Breast epithelium (tissue), 4 donors: ENCODE data around the gene EPDR1. TPM values are rescaled to one million over a fixed set of nuclear protein-coding genes. Genes with fewer than 3 reads are reported as not detected.

ENCODE experiments used
- DNase-seq, 2 donors: peaks; one replicate each; pipeline ENCODE4 v3.0.0-alpha.2; 2019; ENCODE audit warnings: low spot score in 2 of 2
- H3K27ac ChIP-seq, 2 donors: fragments of 200-600 bp; sonication (generic) in 1 of 2; one replicate each; pipeline ENCODE4 v1.5.1; 2016 to 2019; ENCODE audit warnings: mild to moderate bottlenecking in 1 of 2
- H3K27me3 ChIP-seq, 2 donors: fragments of 200-600 bp; sonication (generic) in 1 of 2; one replicate each; pipeline versions ENCODE4 v1.5.1 to v1.6.0; 2017 to 2019; ENCODE audit warnings: control low read depth in 1 of 2, mild to moderate bottlenecking in 1 of 2
- H3K36me3 ChIP-seq: fragments of 200-600 bp; one replicate; pipeline ENCODE4 v1.5.1; 2019
- H3K4me1 ChIP-seq, 2 donors: fragments of 200-600 bp; sonication (generic); one replicate each; pipeline ENCODE4 v1.5.1; 2016 to 2019; ENCODE audit warnings: control low read depth in 1 of 2
- H3K4me3 ChIP-seq, 3 donors: fragments of 200-600 bp; sonication (generic); 1 replicate in 2 of 3; 2 replicates in 1 of 3; pipeline ENCODE4 v1.5.1; 2016 to 2019; ENCODE audit warnings: mild to moderate bottlenecking in 3 of 3, moderate library complexity in 2 of 3
- H3K9me3 ChIP-seq, 2 donors: fragments of 200-600 bp; sonication (generic) in 1 of 2; one replicate each; pipeline ENCODE4 v1.5.1; 2016 to 2019; ENCODE audit warnings: control low read depth in 1 of 2
- POLR2A ChIP-seq: fragments of 450-650 bp; IDR thresholded peaks from one replicate; pipeline ENCODE4 v1.6.1; 2016; ENCODE audit warnings: antibody characterized with exemption, mild to moderate bottlenecking, moderate library complexity
- POLR2AphosphoS5 ChIP-seq, 3 donors: sonication (generic); formaldehyde crosslinking; IDR thresholded peaks; one replicate each; pipeline ENCODE4 v1.6.1; 2017; ENCODE audit warnings: antibody characterized with exemption in 3 of 3
- intact Hi-C: fragments of 100-400 bp; cut with DNase I; formaldehyde crosslinking; loops from one replicate; pipeline ENCODE4 v1.15.1; 2023; ENCODE audit warnings: low total_unique reads
- total RNA-seq, 3 donors: library from RNA; depleted of rRNA; stranded (reverse); fragments of >200 nt; gene quantifications; one replicate each; pipeline ENCODE4 v1.1.0, GENCODE V29; 2016
- TF ChIP-seq, protein P1 (sequence below), 3 donors: fragments of 450-650 bp; IDR thresholded peaks; one replicate each; pipeline ENCODE4 v1.5.1; 2016 to 2017; ENCODE audit warnings: antibody characterized with exemption in 3 of 3, mild to moderate bottlenecking in 3 of 3, moderate library complexity in 3 of 3

EPDR1 gene
- total RNA-seq, 3 donors from 2014 or later: 8.2 to 37.8 (median 13.1) TPM

DNA sequence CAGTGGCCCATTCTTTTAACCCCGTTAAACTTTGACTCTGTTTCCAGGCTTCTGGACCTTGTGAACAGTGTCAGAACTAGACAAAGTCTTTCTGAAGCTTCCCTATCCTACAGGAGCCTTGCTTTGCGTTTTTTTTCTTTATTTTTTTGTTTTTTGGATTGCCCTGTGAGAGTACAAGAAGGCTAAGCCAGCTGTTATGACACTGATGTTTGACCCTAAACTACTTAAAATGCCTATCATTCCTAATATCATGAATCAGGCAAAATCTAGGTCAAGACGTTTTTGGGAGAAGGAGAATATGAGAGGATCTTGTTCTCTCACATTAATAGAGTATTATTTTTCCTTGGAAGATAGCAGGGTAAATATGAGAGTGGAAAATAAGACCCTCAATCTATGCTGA lies 79.8 kb downstream of the EPDR1 start:
- no peak for DNase-seq
- no peaks in the 10 kb centered on the region for H3K9me3 ChIP-seq
- no peaks in the 10 kb centered on the region for H3K4me1 ChIP-seq
- peak overlapping the region in 1 of 2 donors; percentile 23 for H3K27ac ChIP-seq
- no peak overlapping the region for H3K4me3 ChIP-seq
- no peaks in the 10 kb centered on the region for H3K36me3 ChIP-seq
- H3K27me3 ChIP-seq: no peaks in the 10 kb centered on the region
- intact Hi-C loops: no loop called here
- TF ChIP-seq, protein P1, sequence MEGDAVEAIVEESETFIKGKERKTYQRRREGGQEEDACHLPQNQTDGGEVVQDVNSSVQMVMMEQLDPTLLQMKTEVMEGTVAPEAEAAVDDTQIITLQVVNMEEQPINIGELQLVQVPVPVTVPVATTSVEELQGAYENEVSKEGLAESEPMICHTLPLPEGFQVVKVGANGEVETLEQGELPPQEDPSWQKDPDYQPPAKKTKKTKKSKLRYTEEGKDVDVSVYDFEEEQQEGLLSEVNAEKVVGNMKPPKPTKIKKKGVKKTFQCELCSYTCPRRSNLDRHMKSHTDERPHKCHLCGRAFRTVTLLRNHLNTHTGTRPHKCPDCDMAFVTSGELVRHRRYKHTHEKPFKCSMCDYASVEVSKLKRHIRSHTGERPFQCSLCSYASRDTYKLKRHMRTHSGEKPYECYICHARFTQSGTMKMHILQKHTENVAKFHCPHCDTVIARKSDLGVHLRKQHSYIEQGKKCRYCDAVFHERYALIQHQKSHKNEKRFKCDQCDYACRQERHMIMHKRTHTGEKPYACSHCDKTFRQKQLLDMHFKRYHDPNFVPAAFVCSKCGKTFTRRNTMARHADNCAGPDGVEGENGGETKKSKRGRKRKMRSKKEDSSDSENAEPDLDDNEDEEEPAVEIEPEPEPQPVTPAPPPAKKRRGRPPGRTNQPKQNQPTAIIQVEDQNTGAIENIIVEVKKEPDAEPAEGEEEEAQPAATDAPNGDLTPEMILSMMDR (IDR thresholded peaks at IDR 0.05): no peak
- TF ChIP-seq POLR2AphosphoS5 (IDR thresholded peaks at IDR 0.05) (no peak), POLR2A (no peak)

Other genes starting within 250 kb of the EPDR1 start
- gene GPR141, start 236.9 kb upstream of the EPDR1 start, total RNA-seq: under 1 TPM in 2 of 3 donors, not detected in 1; 0.64 to 0.88 TPM
- gene NME8, start 72.0 kb upstream of the EPDR1 start, total RNA-seq: not detected
- gene SFRP4, start 3.8 kb upstream of the EPDR1 start, total RNA-seq: 10 to 100 TPM; 13.3 to 27.2 (median 23.7) TPM